HL-60 (cell line): ENCODE data around the gene TUBGCP2.

Experiments used
- POLR2AphosphoS5 ChIP-seq: IDR thresholded peaks from 2 replicates; pipeline ENCODE4 v1.6.1; 2012; ENCODE audit warnings: low read depth
- SPI1 ChIP-seq: IDR thresholded peaks from 2 replicates; pipeline ENCODE4 v1.6.1; 2012; ENCODE audit warnings: low read depth, mild to moderate bottlenecking, borderline replicate concordance
- TF ChIP-seq, protein P1 (sequence below): IDR thresholded peaks from one replicate; pipeline ENCODE4 v1.5.1; 2011; ENCODE audit warnings: low read length, control low read depth, inconsistent platforms; ENCODE audit not compliant: insufficient read depth

GRCh38 chr10:133283931-133284330 lies 24.7 kb downstream of the TUBGCP2 start:
- TF ChIP-seq POLR2AphosphoS5 (no peak), SPI1 (no peak)
- TF ChIP-seq, protein P1, sequence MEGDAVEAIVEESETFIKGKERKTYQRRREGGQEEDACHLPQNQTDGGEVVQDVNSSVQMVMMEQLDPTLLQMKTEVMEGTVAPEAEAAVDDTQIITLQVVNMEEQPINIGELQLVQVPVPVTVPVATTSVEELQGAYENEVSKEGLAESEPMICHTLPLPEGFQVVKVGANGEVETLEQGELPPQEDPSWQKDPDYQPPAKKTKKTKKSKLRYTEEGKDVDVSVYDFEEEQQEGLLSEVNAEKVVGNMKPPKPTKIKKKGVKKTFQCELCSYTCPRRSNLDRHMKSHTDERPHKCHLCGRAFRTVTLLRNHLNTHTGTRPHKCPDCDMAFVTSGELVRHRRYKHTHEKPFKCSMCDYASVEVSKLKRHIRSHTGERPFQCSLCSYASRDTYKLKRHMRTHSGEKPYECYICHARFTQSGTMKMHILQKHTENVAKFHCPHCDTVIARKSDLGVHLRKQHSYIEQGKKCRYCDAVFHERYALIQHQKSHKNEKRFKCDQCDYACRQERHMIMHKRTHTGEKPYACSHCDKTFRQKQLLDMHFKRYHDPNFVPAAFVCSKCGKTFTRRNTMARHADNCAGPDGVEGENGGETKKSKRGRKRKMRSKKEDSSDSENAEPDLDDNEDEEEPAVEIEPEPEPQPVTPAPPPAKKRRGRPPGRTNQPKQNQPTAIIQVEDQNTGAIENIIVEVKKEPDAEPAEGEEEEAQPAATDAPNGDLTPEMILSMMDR, result no peak
